ENCODE measurements around the gene MT3.

DNA sequence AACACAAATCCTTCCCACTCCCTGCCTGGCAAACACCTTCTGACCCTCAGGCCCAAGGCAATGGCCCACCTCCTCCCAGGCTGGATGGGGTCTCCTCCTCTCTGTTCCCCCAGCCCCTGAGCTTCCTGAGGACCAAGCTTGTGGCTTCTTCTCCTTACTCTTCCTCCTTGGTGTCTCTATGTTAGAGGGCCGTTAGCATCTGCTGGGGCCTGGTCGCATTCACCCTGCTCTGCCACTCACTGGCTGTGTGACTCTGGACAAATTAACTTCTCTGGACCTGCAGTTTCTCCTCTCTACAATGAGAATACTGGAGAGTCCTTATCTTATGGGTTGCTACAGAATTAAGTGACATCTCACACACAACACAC lies 18.3 kb downstream of the MT3 start:
- TF ChIP-seq EZH2 (IDR thresholded peaks at IDR 0.05; ENCODE audit: insufficient read depth, poor library complexity, severe bottlenecking) (no peak), EZH2phosphoT487 (IDR thresholded peaks at IDR 0.05; ENCODE audit: insufficient read depth, low read depth) (no peak)

Measured in GM23248 (cell line).